Chondrocyte (in vitro differentiated cells): ENCODE measurements around the gene GPR158. TPM values are rescaled to one million over a fixed set of nuclear protein-coding genes. Genes with fewer than 3 reads are reported as not detected.

Experiments used
- DNase-seq: peaks from one replicate; pipeline ENCODE4 v3.0.0; 2021; ENCODE audit warnings: mixed read lengths, low spot score
- H3K27ac Mint-ChIP-seq: one replicate; pipeline ENCODE4 v1.8.0; 2021; ENCODE audit warnings: mild to moderate bottlenecking, moderate library complexity, mixed read lengths; ENCODE audit not compliant: unreplicated experiment
- H3K27me3 Mint-ChIP-seq: 2 replicates; pipeline ENCODE4 v1.8.0; 2021; ENCODE audit warnings: low read depth, mixed read lengths
- H3K36me3 Mint-ChIP-seq: 2 replicates; pipeline ENCODE4 v1.8.0; 2021; ENCODE audit warnings: low read depth, mixed read lengths
- H3K4me1 Mint-ChIP-seq: 2 replicates; pipeline ENCODE4 v1.8.0; 2021; ENCODE audit warnings: low read depth, mild to moderate bottlenecking, mixed read lengths
- H3K4me3 Mint-ChIP-seq: one replicate; pipeline ENCODE4 v1.8.0; 2021; ENCODE audit warnings: mild to moderate bottlenecking, moderate library complexity, mixed read lengths; ENCODE audit not compliant: unreplicated experiment
- H3K9me3 Mint-ChIP-seq: 2 replicates; pipeline ENCODE4 v1.8.0; 2021; ENCODE audit warnings: low read depth, mixed read lengths
- total RNA-seq: library from RNA; stranded (reverse); gene quantifications from 3 replicates; pipeline ENCODE4 v1.2.1, GENCODE V29; 2021
- TF ChIP-seq, protein P1 (sequence below): fragments of 200-600 bp; sonication (generic); IDR thresholded peaks from 2 replicates; pipeline ENCODE4 v1.5.0; 2021; ENCODE audit warnings: antibody characterized with exemption, mild to moderate bottlenecking, moderate library complexity

Gene GPR158
- total RNA-seq, 1 donor from 2014 or later, result 0.10 TPM

DNA sequence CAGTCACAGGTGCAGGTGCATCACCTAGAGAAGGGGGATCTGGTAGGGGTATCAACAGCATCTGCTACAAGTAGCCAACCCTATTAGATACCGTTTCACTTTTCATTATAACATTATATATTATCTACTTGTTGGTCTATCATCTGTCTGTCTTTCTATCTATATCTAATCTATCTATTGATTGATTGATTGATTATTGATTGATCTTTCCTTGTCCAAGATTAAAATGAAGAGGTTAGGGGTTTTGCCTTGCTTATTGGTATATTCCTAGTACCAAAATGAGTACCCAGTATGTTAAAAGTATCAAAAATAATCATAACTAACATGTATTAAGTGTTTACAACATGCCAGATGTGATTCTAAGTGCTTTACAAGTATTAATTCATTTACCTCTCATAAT lies 121.5 kb downstream of the GPR158 start:
- H3K27me3 Mint-ChIP-seq, result peaks cover 3% of the 10 kb centered on the region
- H3K27ac Mint-ChIP-seq, result no peak overlapping the region
- no peak for DNase-seq
- H3K4me1 Mint-ChIP-seq, result no peaks in the 10 kb centered on the region
- TF ChIP-seq, protein P1, sequence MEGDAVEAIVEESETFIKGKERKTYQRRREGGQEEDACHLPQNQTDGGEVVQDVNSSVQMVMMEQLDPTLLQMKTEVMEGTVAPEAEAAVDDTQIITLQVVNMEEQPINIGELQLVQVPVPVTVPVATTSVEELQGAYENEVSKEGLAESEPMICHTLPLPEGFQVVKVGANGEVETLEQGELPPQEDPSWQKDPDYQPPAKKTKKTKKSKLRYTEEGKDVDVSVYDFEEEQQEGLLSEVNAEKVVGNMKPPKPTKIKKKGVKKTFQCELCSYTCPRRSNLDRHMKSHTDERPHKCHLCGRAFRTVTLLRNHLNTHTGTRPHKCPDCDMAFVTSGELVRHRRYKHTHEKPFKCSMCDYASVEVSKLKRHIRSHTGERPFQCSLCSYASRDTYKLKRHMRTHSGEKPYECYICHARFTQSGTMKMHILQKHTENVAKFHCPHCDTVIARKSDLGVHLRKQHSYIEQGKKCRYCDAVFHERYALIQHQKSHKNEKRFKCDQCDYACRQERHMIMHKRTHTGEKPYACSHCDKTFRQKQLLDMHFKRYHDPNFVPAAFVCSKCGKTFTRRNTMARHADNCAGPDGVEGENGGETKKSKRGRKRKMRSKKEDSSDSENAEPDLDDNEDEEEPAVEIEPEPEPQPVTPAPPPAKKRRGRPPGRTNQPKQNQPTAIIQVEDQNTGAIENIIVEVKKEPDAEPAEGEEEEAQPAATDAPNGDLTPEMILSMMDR, result no peak
- no peaks in the 10 kb centered on the region for H3K9me3 Mint-ChIP-seq
- no peaks in the 10 kb centered on the region for H3K36me3 Mint-ChIP-seq
- H3K4me3 Mint-ChIP-seq, result no peak overlapping the region

DNA sequence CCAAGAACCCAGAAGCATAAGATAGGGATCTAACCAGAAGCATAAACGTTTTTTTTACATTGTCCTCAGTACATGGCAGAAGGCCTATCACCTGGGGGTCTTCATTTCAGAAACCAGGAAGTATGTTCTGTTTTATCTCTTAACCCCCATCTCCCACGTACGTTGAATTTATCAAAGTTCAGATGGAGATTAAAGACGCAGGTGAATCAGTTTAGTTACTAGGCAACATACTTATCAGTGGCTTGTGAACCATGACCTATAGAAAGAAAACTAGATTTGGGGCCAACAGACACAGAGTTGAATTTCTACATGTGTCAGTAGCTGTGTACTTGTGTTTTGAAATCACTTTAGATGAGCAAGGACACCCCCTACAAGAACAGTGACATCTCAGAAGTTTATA lies 122.7 kb downstream of the GPR158 start:
- H3K27me3 Mint-ChIP-seq, result peaks cover 3% of the 10 kb centered on the region
- no peaks in the 10 kb centered on the region for H3K4me1 Mint-ChIP-seq
- no peak overlapping the region for H3K27ac Mint-ChIP-seq
- no peaks in the 10 kb centered on the region for H3K9me3 Mint-ChIP-seq
- TF ChIP-seq, protein P1, result no peak
- DNase-seq, result no peak
- H3K36me3 Mint-ChIP-seq, result no peaks in the 10 kb centered on the region
- H3K4me3 Mint-ChIP-seq, result no peak overlapping the region

DNA sequence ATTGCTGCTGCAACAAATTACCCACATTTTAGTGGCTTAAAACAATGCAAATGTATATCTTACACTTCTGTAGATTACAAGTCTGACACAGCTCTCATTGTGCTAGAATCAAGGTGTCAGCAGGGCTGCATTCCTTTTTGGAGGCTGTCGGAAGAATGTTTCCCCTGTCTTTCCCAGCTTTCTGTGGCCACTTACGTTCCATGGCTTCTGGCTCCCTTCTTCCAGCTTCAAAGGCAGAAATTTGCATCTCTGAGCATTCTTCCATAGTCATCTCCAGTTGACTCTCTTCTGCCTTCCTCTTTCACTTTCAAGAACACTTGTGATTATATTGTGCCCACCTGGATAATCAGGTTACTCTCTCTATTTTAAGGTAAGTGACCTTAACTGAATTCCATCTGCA lies 125.3 kb downstream of the GPR158 start:
- no peak for DNase-seq
- TF ChIP-seq, protein P1, result no peak
- Mint-ChIP-seq H3K27me3 (peaks cover 3% of the 10 kb centered on the region), H3K4me3 (no peak overlapping the region), H3K27ac (no peak overlapping the region), H3K9me3 (no peaks in the 10 kb centered on the region), H3K36me3 (no peaks in the 10 kb centered on the region), H3K4me1 (no peaks in the 10 kb centered on the region)

DNA sequence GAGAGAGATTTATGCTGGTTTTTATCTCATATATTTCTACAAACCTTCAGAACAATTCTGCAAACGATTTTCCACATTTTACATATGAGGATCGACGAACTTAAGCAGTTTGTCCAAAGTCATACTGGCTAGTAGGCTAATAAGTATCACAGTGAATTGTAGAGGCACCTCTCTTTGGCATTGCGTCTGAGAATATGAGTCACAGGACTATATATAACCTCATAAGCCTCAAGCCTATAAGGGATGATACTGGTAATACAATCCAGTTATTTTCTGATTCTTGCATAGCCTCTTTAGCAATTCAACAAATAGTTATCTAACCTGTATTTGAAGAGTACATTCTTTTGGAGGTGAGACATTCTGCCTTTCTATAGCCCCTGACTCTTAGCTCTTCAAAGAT lies 129.8 kb downstream of the GPR158 start:
- DNase-seq, result no peak
- H3K36me3 Mint-ChIP-seq, result no peaks in the 10 kb centered on the region

DNA sequence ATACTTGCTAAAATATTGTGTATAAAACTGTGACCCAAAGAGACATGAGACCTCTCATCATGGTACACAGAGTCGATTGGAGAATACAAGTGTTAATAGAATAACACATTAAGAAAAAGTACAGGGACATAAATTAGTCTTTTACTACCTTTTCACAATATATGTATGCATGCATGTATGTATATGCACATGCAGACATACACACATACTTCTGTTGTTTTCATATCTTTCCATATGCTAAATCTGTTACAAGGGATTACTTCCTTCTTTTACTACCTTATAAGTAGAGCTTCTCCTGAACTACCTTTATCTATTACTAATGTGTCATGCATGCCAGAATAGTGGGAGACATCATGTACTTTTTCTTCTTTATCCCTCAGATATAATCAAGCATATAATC lies 131.6 kb downstream of the GPR158 start:
- no peaks in the 10 kb centered on the region for H3K27me3 Mint-ChIP-seq
- peaks cover 13% of the 10 kb centered on the region for H3K9me3 Mint-ChIP-seq
- no peak for DNase-seq
- H3K4me3 Mint-ChIP-seq, result no peak overlapping the region
- H3K36me3 Mint-ChIP-seq, result no peaks in the 10 kb centered on the region
- H3K4me1 Mint-ChIP-seq, result no peaks in the 10 kb centered on the region
- no peak overlapping the region for H3K27ac Mint-ChIP-seq
- TF ChIP-seq, protein P1, result no peak

More for the DNA sequence above, 129.8 kb downstream of the GPR158 start:
- Mint-ChIP-seq H3K27ac (no peak overlapping the region), H3K4me1 (no peaks in the 10 kb centered on the region), H3K9me3 (peaks cover 7% of the 10 kb centered on the region), H3K27me3 (no peaks in the 10 kb centered on the region), H3K4me3 (no peak overlapping the region)
- TF ChIP-seq, protein P1, result no peak
